ENCODE measurements around the gene HIPK2. TPM values are rescaled to one million over a fixed set of nuclear protein-coding genes. Genes with fewer than 3 reads are reported as not detected.

The HIPK2 gene
- total and polyA plus RNA-seq, 8 donors: 3.4 to 103 (median 38.6) TPM

GRCh38 chr7:139749545-139749944 is 28.3 kb downstream of the HIPK2 start:
- Histone ChIP-seq H3K27ac (no peak overlapping the region), H3K36me3 (peaks cover 0 to 8% (median under 1%) of the 10 kb centered on the region in 4 donors), H3K27me3 (no peaks in the 10 kb centered on the region), H3K4me3 (no peak overlapping the region), H3K9me3 (no peaks in the 10 kb centered on the region), H3K4me1 (peaks cover 45 to 77% (median 61%) of the 10 kb centered on the region in 4 donors)
- intact Hi-C loops (cut with DNase I; ENCODE audit: low total_unique reads): no loop called here
- no peak for TF ChIP-seq POLR2AphosphoS5 (IDR thresholded peaks at IDR 0.05)
- TF ChIP-seq EP300 (IDR thresholded peaks at IDR 0.05): no peak
- no peak for TF ChIP-seq POLR2A (IDR thresholded peaks at IDR 0.05)
- TF ChIP-seq, protein P1, sequence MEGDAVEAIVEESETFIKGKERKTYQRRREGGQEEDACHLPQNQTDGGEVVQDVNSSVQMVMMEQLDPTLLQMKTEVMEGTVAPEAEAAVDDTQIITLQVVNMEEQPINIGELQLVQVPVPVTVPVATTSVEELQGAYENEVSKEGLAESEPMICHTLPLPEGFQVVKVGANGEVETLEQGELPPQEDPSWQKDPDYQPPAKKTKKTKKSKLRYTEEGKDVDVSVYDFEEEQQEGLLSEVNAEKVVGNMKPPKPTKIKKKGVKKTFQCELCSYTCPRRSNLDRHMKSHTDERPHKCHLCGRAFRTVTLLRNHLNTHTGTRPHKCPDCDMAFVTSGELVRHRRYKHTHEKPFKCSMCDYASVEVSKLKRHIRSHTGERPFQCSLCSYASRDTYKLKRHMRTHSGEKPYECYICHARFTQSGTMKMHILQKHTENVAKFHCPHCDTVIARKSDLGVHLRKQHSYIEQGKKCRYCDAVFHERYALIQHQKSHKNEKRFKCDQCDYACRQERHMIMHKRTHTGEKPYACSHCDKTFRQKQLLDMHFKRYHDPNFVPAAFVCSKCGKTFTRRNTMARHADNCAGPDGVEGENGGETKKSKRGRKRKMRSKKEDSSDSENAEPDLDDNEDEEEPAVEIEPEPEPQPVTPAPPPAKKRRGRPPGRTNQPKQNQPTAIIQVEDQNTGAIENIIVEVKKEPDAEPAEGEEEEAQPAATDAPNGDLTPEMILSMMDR (IDR thresholded peaks at IDR 0.05): no peak
- no peak for DNase-seq
- WGBS, 5 donors: 88 to 94% (median 91%) methylated on average over 10 of the region's 10 CpGs

DNA sequence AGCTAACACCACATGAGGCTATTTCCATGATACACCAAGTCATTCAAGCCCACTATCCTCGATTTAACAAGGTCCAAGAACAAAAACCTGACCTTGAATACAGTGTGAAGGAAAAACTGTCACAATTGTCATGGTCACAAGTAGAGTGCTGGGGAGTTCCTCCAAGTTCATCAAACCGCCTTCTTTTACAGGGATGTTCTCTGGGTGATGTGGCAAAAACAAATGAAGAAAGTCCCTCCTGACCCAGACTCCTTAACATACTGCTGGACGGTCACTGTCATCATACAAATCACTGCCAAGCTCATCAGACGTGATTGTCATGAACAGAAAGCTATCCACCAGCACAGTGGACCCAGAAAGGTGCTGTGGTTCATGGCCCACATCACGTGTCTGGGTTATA is 28.9 kb downstream of the HIPK2 start:
- peaks cover 0 to 4% (median 0%) of the 10 kb centered on the region in 4 donors for H3K36me3 ChIP-seq
- no peak for DNase-seq
- no peak overlapping the region for H3K4me3 ChIP-seq
- no peak overlapping the region for H3K27ac ChIP-seq
- no peaks in the 10 kb centered on the region for H3K27me3 ChIP-seq
- H3K9me3 ChIP-seq: no peaks in the 10 kb centered on the region
- TF ChIP-seq, protein P1 (IDR thresholded peaks at IDR 0.05): no peak
- TF ChIP-seq EP300 (IDR thresholded peaks at IDR 0.05): no peak
- no peak for TF ChIP-seq POLR2AphosphoS5 (IDR thresholded peaks at IDR 0.05)
- H3K4me1 ChIP-seq: peaks cover 44 to 78% (median 61%) of the 10 kb centered on the region in 4 donors
- intact Hi-C loops (cut with DNase I; ENCODE audit: low total_unique reads): no loop called here
- WGBS, 5 donors: 78 to 93% (median 88%) methylated on average over 5 of the region's 5 CpGs

GRCh38 chr7:139748373-139748765 is 29.4 kb downstream of the HIPK2 start:
- H3K4me3 ChIP-seq: no peak overlapping the region
- intact Hi-C loops (cut with DNase I; ENCODE audit: low total_unique reads): no loop called here
- no peak for TF ChIP-seq POLR2A (IDR thresholded peaks at IDR 0.05)
- no peak for TF ChIP-seq POLR2AphosphoS5 (IDR thresholded peaks at IDR 0.05)
- TF ChIP-seq EP300 (IDR thresholded peaks at IDR 0.05): no peak
- TF ChIP-seq, protein P1 (IDR thresholded peaks at IDR 0.05): no peak

GRCh38 chr7:139747662-139748372 is 30.0 kb downstream of the HIPK2 start:
- Histone ChIP-seq H3K27ac (no peak overlapping the region), H3K4me3 (no peak overlapping the region), H3K36me3 (no peaks in the 10 kb centered on the region), H3K4me1 (peaks cover 42 to 78% (median 61%) of the 10 kb centered on the region in 4 donors), H3K27me3 (no peaks in the 10 kb centered on the region), H3K9me3 (no peaks in the 10 kb centered on the region)
- intact Hi-C loops (cut with DNase I; ENCODE audit: low total_unique reads): no loop called here
- DNase-seq: no peak
- WGBS, 5 donors: 87 to 94% (median 91%) methylated on average over 13 of the region's 13 CpGs
- TF ChIP-seq POLR2AphosphoS5 (IDR thresholded peaks at IDR 0.05): no peak
- TF ChIP-seq, protein P1 (IDR thresholded peaks at IDR 0.05): no peak
- TF ChIP-seq POLR2A (IDR thresholded peaks at IDR 0.05): no peak
- TF ChIP-seq EP300 (IDR thresholded peaks at IDR 0.05): no peak

More at GRCh38 chr7:139748373-139748765, 29.4 kb downstream of the HIPK2 start:
- DNase-seq: no peak
- Histone ChIP-seq H3K36me3 (peaks cover 0 to 4% (median 0%) of the 10 kb centered on the region in 4 donors), H3K27me3 (no peaks in the 10 kb centered on the region), H3K9me3 (no peaks in the 10 kb centered on the region), H3K4me1 (peaks cover 41 to 78% (median 61%) of the 10 kb centered on the region in 4 donors), H3K27ac (no peak overlapping the region)
- 77 to 93% (median 90%) methylated on average over 9 of the region's 9 CpGs for WGBS, 5 donors

All from stomach (tissue), 9 donors.